GM04504 (cell line): ENCODE results near the gene MRC1.
A peak's percentile ranks its signal among the peaks of the same experiment; 100 is the strongest.

Experiments
- DNase-seq: peaks from one replicate; pipeline ENCODE4 v3.0.0-alpha.2; 2012; ENCODE audit warnings: low read depth

MRC1 gene

DNA sequence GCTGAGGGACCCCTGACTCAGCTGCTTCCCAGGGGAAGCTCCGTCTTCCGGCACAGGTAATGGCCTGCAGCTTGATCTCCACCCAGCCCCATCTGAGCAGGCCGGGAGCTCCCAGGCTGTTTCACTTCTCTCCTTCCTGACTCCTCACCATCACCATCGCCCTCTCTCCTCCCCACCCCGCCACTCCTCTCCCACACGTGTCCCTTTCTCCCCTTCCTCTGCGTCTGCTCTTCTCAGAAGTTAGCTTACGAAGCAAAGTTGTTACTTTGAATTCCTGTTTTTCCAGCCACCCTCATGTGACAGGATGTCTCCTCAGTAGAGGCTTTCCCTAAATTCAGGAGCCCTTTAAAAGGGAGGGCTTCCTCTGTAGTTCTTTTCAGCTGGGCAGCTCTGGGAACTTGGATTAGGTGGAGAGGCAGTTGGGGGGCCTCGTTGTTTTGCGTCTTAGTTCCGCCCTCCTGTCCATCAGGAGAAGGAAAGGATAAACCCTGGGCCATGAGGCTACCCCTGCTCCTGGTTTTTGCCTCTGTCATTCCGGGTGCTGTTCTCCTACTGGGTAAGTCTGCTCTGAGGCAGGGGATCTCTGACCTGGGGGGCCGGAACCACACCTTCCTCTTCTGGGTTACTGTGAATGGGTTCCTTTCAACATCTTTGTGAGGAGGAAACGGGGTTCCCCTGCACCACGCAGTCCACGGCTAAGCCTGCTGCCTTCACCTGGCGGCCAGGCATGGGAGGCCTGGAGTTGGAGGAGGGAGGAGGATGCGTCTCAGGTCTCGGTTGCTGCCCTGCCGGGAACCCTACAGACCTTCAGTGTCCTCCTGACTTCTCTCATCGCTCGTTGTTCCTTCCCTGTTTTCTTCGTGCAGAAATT lies at the start of gene MRC1:
MRC1 (plus strand) TSS at position 378 of the 871 bp plus-strand sequence; CDS start at position 496, 118 bp downstream.
- no peak for DNase-seq

DNA sequence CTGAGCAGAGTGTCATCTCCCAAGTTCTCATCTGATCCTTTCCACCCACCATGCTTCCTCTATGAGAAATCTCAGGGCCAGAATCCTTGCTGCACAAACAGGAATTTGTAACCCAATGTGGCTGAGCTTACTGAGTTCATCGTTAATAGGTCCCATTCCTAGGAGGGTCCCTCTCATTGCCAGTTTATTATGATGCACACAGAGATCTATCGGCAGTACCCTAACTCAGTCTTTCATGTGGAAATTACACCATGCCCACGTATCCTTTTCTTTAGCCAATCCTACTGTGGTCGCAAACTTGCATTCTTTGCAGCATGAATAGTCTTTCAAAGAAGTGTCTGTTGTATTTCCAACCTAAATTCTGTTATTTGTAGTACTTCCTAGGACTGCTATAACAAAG lies 45.0 kb upstream of the MRC1 start:
- no peak for DNase-seq

DNA sequence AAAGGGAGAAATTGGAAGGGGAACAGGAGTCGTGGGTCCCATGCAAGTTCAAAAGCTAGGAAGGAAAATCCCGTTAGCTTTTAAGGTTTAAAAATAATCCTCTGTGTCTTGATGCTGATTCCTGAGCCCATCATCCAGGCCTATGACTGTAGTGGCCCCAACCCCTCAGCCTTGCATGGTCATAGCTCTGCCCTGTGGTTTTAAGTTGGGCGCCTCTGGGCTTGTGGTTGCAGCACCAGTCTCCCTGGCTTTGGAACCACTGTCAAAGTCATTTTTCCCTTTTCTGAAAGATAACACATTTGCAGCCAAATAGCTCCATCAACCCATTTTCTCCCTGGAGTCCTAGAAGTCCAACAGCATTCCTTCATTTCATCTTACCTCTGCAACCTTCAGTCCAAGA lies 43.5 kb upstream of the MRC1 start:
- DNase-seq = no peak

DNA sequence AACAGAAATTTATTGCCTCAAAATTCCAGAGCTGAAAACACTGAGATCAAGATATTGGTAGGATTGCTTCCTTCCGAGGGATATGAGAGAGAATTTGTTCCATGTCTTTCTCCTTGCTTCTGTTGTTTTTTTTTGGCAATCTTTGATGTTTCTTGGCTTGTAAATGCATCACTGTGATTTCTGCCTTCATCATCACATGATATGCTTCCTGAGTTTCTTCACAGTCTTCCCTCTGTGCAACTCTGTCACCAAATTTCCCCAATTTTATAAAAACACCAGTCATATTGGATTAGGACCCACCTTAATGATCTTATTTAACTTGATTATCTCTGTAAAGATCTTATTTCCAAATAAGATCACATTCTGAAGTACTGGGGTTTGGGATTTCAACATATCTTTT lies 42.4 kb upstream of the MRC1 start:
- no peak for DNase-seq

GRCh38 chr10:17768496-17768895 lies 40.7 kb upstream of the MRC1 start:
- DNase-seq = no peak

DNA sequence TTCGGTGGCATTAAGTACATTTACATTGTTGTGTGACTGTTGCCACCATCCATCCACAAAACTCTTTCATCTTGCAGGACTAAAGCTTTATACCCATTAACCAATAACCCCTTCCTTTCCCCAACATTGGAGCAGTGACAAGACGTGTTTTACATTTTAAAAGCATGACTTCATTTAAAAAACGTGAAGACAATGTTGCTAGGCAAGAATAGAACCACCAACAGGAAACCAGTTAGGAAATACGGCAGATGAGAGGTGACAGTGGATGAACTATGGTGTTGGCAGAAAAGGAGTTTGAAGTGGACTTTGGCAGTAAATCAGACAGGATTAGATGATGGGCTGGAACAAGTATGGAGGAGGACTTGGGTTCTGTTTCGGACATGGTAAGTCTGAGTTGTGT lies 40.2 kb upstream of the MRC1 start:
- no peak for DNase-seq

- no peak for DNase-seq
Measured at GRCh38 chr10:17771017-17771416, 38.1 kb upstream of the MRC1 start.

DNA sequence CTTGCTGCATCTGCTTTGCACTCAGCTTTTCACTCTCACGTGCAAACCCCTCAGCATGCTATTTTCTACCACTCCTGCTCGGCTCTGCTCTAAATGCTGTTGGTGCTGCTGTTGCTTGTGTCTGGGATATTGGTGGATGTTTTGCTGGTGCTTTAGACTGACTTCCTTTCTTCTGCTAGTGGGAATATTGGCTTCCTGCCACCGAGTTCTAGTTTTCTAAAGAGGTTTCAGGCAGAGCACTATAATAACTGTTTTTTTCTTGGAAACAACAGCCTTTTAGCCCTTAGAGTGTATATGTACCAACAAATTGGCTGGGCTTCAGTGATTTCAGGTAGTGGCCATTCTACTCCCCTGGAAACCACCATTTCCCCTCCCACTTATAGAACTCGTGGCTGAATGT lies 29.4 kb upstream of the MRC1 start:
- DNase-seq = no peak

- no peak for DNase-seq
Measured at GRCh38 chr10:17780727-17781126, 28.4 kb upstream of the MRC1 start.

DNA sequence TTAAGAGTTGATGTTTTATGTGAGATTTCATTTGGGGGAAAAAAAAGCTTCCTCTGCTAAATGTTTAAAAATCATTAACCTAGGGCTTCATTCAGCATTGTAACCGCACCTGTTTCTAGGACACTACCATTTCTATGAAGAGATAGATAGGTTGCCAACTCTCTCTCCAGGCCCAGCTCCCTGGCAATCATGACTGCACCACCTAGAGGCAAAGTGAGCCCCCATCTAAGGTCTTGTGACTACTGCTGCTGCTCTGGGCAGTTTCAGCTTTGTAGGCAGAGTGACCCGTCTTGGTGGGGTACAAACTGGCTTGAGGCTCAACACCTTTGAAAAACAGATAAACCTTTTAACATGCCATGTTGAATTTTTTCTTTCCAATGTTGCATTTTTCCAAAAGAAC lies 27.3 kb upstream of the MRC1 start:
- no peak for DNase-seq

DNA sequence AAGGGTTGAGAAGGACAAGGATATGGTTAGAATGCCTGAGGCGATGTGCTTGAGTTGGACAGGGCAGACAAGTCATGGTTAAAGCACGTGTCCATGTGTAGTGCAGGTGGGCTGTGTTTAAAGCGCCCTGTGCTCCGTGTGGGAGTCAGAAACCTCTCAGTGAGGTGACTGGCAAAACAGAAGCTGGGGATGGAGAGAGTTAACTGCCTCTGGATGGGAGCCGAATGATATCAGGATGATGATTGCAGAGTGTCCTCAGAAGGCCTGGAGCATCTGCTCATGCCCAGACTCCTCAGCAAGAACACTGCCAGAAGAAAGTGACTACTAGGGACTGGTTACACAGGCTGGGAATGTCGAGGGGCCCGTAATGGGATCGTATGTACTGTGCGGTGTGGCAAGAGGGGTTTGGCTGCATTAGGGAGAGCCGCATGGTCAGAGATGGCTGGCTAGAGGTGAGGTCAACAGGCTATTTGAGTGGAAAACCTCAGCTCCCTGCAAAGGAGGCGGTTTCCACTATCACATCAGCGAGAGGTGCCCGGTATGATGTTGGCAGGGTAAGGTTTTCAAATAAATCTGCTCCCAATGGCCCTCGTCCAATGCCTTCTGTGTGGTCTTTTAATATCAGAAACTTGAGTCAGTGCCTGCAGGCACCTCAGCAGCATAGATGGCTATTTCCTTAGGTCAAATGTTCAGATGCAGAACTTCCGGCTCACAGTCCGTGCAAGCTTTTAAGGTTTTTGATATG lies 26.1 kb upstream of the MRC1 start:
- peak; percentile 65 for DNase-seq

GRCh38 chr10:17783751-17784150 lies 25.4 kb upstream of the MRC1 start:
- DNase-seq = no peak

DNA sequence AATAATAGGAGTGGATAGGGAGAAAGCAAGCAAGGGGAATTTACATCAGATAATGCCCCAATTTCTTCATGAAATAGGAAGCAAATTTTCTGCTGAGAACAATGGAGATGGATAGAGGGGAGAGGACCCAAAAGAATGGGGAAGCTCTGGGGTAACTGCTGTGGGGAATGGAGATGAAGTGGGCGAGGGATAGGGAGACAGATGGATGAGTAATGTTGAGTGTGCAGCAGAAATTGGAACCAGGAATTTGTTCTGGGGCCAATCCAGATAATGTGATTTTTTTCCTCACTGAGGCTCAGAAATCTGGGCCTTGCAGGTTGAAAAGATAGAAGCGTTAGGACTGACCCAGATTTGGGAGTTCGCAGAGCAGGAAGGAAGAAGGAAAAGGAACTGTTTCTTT lies 24.5 kb upstream of the MRC1 start:
- DNase-seq = no peak

- DNase-seq = no peak
Measured at GRCh38 chr10:17785276-17785930, 23.7 kb upstream of the MRC1 start.

DNA sequence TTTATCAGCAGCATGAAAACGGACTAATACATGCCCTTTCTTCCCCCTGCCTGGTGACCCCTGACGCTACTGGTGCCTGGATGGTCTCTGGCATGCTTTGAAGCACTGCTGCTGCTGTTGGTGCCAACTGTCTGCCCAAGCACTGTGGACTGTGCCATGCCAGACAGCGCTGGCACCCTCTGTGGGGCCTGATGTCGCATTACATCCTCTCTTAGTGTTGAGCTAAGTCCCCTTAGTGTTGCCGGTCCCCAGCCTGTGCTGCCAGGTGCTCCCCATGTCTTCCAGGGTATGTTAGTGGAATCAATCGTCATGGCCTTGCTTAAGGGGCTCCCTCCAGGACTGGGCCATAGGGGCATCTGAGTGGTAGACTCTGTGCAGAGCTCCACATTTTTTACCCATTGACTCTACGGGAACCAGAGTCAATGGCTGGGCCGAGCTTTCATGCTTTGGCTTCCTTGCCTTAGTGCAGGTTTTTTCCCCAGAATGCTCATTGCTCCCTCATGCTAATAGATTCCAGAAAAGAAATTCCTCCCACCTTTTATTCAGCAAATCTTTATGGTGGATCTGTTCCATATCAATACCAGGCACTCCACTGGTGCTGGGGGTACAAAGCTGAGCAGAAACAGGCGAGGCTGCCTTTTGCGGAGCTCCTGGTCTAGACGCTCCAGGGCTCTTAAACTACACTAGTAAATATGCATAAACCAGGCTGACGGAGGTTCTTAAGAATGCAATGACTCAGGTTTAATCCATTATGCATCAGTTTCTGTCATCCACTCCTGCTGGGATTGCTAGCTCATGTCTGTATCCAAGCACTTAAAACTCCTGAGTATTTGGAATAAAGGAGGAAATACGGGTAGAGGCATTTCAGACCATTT lies 21.8 kb upstream of the MRC1 start:
- DNase-seq = peak; percentile 80

DNA sequence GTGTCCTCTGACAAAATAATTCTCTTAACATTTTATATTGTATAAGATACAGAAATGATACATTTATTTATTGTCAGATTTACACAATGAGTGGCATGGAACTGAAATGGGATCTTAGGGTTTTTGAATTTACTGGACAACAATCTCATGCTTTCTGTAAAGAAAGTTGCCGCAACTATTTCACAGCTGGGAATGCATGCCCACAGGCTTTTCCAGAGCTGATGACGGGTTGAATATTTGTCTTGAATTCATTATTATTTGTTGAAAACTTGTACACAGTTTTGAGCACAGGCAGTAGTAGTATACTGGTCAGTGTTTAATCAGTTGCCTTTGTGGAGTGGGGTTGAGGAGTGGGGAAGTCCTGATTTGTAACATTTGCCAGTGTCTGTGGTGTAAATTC lies 20.5 kb upstream of the MRC1 start:
- DNase-seq = no peak

DNA sequence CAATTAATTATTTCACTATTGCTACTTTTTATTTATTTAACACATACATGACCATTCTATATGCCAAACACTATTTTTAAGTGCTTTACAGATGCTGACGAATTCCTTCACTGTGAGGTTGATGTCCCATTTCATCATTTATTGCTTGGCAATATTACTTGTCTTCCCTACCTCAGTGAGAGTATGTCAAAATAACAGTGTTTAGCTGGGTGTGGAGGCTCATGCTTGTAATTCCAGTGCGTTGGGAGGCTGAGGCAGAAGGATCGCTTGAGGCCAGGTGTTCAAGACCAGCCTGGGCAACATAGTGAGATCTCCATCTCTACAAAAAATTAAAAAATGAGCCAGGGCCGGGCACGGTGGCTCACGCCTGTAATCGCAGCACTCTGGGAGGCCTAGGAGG lies 19.8 kb upstream of the MRC1 start:
- DNase-seq = no peak

DNA sequence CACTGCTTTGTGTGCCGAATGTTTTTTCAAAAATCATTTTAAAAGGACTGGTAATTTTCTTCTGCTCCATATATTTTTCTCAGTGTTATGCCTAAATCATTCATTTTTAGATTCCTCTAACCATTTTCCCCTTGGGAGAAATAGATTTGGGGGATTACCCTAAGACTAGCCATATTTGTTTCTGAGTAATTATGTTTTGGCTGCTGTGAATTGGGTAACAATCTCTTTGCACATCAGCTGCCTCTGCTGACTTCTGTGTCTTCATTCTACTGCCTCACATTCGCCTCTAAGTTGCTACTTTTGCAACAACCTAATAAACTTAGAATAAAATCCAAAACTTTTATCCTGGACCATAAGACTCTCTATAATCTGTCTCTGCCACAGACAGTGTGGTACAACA lies 18.5 kb upstream of the MRC1 start:
- DNase-seq = no peak

DNA sequence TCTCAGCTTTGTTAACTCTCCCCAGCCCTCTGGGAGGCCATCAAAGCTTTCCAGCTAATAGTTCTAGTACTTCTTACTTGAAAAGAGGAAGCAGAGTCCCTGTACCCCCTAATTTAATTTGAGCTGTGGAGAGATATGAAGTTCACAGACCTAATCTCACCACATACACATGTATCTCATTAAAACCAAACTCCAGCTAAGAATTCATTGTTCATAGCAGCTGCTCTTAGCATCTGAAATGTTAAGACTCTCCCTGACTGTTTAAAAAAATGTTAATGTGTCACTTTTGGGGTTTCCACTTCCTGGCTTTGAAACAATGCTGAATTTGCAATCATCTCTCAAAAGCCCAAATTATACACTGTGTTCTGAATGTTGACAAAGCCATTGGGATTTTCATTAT lies 16.2 kb upstream of the MRC1 start:
- DNase-seq = no peak

- DNase-seq = no peak
Measured at GRCh38 chr10:17793823-17794644, 15.1 kb upstream of the MRC1 start.

DNA sequence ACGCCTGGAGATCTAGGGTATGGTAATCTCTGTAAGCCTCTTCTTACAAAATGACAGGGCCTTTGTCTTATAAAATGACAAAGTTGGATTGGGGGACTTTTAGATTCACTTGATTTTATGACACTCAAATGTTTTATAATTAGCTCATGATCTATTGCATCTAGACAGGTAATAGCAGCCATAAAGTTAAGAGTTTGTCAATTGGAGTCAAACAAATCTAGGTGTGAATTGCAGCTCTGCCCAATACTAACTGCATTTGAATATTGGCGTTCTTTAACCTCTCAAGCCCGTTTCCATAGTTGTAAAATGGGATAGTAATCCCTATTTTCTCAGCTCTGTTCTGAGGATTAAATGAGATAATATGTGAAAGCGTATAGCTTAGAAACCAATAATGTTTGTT lies 14.1 kb upstream of the MRC1 start:
- no peak for DNase-seq
